Activated CD4-positive, alpha-beta memory T cell treated with anti-CD3 and anti-CD28 coated beads, Interleukin-2, amount 10 ng/mL, durations not matched to agents 7 days and 5 days (primary cell): ENCODE data around the gene ZNF480. TPM values are rescaled to one million over a fixed set of nuclear protein-coding genes. Genes with fewer than 3 reads are reported as not detected.

Experiments
- CTCF ChIA-PET: fragments of 350-600 bp; sonication (Branson Sonifier 250); formaldehyde crosslinking; loops from one replicate; lab custom pipeline; 2021; ENCODE audit warnings: antibody characterized with exemption, inconsistent platforms; lab: Charles Lee
- POLR2A ChIA-PET: fragments of 350-600 bp; sonication (Branson Sonifier 250); formaldehyde crosslinking; loops from one replicate; lab custom pipeline; 2021; ENCODE audit warnings: antibody characterized with exemption; lab: Charles Lee
- DNase-seq: peaks from one replicate; pipeline ENCODE4 v3.0.0-alpha.2; 2020
- H3K27ac Mint-ChIP-seq: one replicate; pipeline ENCODE4 v1.8.0; 2021; ENCODE audit warnings: mild to moderate bottlenecking, mixed read lengths
- H3K27me3 Mint-ChIP-seq: one replicate; pipeline ENCODE4 v1.8.0; 2021; ENCODE audit warnings: mixed read lengths
- H3K36me3 Mint-ChIP-seq: one replicate; pipeline ENCODE4 v1.8.0; 2021; ENCODE audit warnings: low read depth, mixed read lengths
- H3K4me1 Mint-ChIP-seq: one replicate; pipeline ENCODE4 v1.8.0; 2021; ENCODE audit warnings: mixed read lengths
- H3K4me3 Mint-ChIP-seq: one replicate; pipeline ENCODE4 v1.8.0; 2021; ENCODE audit warnings: mild to moderate bottlenecking, mixed read lengths
- H3K9me3 Mint-ChIP-seq: one replicate; pipeline ENCODE4 v1.8.0; 2021; ENCODE audit warnings: mixed read lengths
- total RNA-seq, 2 experiments: library from RNA; stranded (reverse); gene quantifications; one replicate each; pipeline ENCODE4 v1.2.3, GENCODE V29; 2021

The ZNF480 gene
- total RNA-seq, 2 experiments from 2014 or later: 12.4 to 14.0 TPM

DNA sequence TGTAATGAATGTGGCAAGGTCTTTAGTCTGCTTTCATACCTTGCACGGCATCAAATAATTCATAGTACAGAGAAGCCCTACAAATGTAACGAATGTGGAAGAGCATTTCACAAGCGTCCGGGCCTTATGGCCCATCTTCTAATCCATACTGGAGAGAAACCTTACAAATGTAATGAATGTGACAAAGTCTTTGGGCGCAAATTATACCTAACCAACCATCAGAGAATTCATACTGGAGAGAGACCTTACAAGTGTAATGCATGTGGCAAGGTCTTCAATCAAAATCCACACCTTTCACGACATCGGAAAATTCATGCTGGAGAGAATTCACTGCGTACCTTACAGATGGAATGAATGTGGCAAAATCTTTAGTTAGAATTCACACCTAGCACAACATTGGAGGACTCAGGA, 69.5 kb downstream of the ZNF480 start:
- Mint-ChIP-seq H3K27ac (no peak overlapping the region), H3K27me3 (no peaks in the 10 kb centered on the region), H3K4me3 (no peak overlapping the region), H3K9me3 (peaks cover 48% of the 10 kb centered on the region), H3K4me1 (peaks cover 10% of the 10 kb centered on the region), H3K36me3 (peaks cover 39% of the 10 kb centered on the region)
- POLR2A ChIA-PET: no interaction called here
- CTCF ChIA-PET: no interaction called here
- no peak for DNase-seq

DNA sequence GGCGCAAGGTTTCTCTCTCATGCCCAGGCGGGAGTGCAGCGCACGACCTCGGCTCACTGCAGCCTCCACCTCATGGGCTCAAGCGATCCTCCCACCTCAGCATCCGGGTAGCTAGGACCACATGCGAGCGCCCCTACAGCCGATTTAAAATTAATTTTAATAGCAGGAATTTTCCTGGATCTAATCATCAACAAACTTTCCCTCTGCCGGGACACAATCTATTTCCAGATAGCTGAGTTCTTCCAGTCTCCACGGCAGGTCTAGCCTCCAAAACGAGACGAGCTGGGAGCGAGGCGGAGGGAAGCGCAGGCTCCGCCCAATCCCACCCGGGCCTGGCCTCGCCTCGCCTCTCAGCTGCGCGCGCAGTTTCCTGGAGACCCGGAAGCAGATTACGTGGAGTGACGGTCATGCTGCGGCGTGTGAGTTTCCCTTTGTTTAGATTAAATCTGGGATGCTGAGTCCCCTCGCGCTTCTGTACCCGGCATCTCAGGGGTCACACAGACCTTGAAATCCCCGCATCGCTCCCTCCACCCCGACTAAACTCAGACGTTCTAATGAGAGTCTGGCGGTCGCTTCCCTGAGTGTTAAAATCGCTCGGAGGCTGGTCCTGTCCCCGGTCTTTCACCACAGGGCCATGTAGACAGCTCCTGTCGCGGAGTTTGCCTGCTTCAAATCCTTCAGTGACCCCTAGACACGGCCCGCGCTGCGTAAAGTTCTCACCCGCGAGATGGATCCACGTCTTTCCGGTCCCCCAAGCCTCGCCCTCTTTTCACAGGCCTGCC, 72.8 kb downstream of the ZNF480 start, which contains the start of gene ZNF880:
Gene ZNF880 (plus strand): TSS at position 365 of the 782 bp plus-strand sequence. CDS start 43 bp downstream, at position 408.
- peaks cover 10% of the 10 kb centered on the region for H3K4me1 Mint-ChIP-seq
- H3K36me3 Mint-ChIP-seq: peaks cover 55% of the 10 kb centered on the region
- H3K9me3 Mint-ChIP-seq: peaks cover 50% of the 10 kb centered on the region
- peak within 1 kb of the TSS; percentile 88 for H3K4me3 Mint-ChIP-seq
- peak; percentile 92 for DNase-seq
- ChIA-PET CTCF (no interaction called here), POLR2A (interaction anchor here (0.7 to 1.4 kb wide), 4 partner anchors 29 to 417 kb away, joined by 3 to 9 read pairs (median 5); partner anchors contain the start of genes PPP2R1A, ZNF528, ZNF600 and ZNF610)
- H3K27me3 Mint-ChIP-seq: no peaks in the 10 kb centered on the region
- H3K27ac Mint-ChIP-seq: peak within 1 kb of the TSS; percentile 92

DNA sequence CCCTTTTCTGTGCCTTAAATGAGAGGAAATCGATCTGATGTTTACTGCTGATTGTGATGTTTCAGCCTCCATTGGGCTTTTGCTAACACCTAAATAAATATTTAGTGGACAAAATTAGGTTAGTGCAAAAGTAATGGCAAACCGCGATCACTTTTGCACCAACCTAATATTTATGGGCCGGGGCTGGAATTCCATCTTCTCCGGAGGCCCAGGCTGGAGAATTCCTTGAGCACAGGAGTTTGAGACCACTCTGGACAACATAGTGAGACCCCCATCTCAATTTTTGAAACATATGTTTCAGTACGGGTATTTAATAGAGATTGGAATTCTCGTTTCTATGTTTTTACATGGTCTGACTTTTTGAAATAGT, 73.4 kb downstream of the ZNF480 start:
- H3K27me3 Mint-ChIP-seq: no peaks in the 10 kb centered on the region
- H3K36me3 Mint-ChIP-seq: peaks cover 58% of the 10 kb centered on the region
- H3K27ac Mint-ChIP-seq: peak overlapping the region; percentile 92
- peaks cover 51% of the 10 kb centered on the region for H3K9me3 Mint-ChIP-seq
- H3K4me3 Mint-ChIP-seq: peak overlapping the region; percentile 88
- peaks cover 10% of the 10 kb centered on the region for H3K4me1 Mint-ChIP-seq
- POLR2A ChIA-PET: interaction anchor here (1.0 to 1.4 kb wide), 2 partner anchors 28 to 181 kb away, joined by 3 to 9 read pairs; partner anchors contain the start of genes PPP2R1A and ZNF528
- no peak for DNase-seq
- CTCF ChIA-PET: no interaction called here

Other genes starting within 250 kb of the ZNF480 start
- gene ZNF432, start 248.3 kb upstream of the ZNF480 start, total RNA-seq: 10 to 100 TPM; 12.8 to 13.6 TPM
- gene ZNF841, start 201.4 kb upstream of the ZNF480 start, total RNA-seq: 10 to 100 TPM; 26.7 to 28.5 TPM
- 1 to 10 TPM; 7.9 to 8.5 TPM for gene ZNF616, start 157.2 kb upstream of the ZNF480 start, total RNA-seq
- gene ZNF836, start 125.5 kb upstream of the ZNF480 start, total RNA-seq: 10 to 100 TPM; 17.3 to 18.0 TPM
- gene PPP2R1A, start 107.1 kb upstream of the ZNF480 start, total RNA-seq: 100 to 1,000 TPM; 203 to 209 TPM
- gene ZNF766, start 27.6 kb upstream of the ZNF480 start, total RNA-seq: 10 to 100 TPM; 23.3 to 24.1 TPM
- gene ZNF610, start 39.1 kb downstream of the ZNF480 start, total RNA-seq: 1 to 10 TPM; 1.2 to 1.4 TPM
- 10 to 100 TPM; 15.5 to 15.9 TPM for gene ZNF880, start 72.8 kb downstream of the ZNF480 start, total RNA-seq
- 10 to 100 TPM; 10.8 to 11.7 TPM for gene ZNF528, start 100.7 kb downstream of the ZNF480 start, total RNA-seq
- not detected for gene ZNF534, start 132.0 kb downstream of the ZNF480 start, total RNA-seq
- 1 to 10 TPM in 1 of 2 experiments, under 1 TPM in 1; 0.95 to 1.2 TPM for gene ZNF578, start 156.4 kb downstream of the ZNF480 start, total RNA-seq
- 10 to 100 TPM; 36.7 to 42.6 TPM for gene ZNF808, start 230.5 kb downstream of the ZNF480 start, total RNA-seq